Stimulated activated naive CD4-positive, alpha-beta T cell (primary cell): ENCODE results near the gene TJP3.

Experiments
- DNase-seq, 6 experiments: peaks; one replicate each; lab custom pipeline; 2025; lab: John Stamatoyannopoulos, UW

TJP3 gene

DNA sequence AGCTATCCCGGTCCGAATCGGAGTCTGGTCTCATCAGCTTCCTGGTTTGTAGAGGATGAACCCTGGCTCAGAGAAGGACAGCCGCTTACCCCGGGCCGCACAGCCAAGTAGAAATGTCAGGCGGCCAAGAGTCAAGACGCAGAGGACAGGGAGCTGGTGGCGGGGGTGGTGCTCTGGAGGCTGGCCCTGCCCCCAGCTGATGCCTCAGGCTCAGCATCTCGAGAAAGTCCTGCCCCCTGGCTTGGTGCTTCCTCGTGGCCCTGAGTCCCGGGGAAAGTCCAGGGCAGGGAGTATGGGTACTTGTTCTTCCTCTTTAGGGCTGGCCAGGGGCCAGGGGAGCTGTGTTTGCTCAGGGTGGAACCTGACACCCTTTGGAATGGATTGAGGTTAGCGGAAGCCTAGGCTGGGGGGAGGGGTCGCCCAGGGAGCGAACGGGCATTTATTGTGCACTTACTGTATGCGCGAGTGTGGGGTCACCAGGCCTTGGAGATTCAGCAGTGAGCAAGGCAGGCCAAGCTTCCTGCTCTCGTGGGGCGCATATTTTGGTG, 2.2 kb downstream of the TJP3 start:
- DNase-seq: no peak

- no peak for DNase-seq
Measured at GRCh38 chr19:3712663-3713611, 4.8 kb downstream of the TJP3 start.

DNA sequence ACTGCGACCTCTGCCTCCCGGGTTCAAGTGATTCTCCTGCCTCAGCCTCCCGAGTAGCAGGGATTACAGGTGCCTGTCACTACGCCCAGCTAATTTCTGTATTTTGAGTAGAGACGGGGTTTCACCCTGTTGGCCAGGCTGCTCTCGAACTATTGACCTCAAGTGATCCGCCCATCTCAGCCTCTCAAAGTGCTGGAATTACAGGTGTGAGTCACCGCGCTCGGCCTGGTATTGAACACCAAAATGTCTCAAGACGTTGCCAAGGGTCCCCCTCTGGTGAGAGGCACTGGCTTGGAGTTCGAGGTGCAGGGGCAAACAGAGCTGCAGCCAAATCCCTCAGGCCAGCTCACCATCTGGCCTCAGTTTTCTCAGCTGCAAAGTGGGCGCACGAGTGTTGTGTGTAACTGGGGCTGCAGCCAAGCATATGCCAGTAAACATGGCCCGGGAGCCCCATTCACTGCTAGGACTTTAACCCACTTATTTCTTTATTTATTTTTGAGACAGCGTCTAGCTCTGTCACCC, 8.0 kb downstream of the TJP3 start:
- DNase-seq: no peak

- no peak for DNase-seq
Measured at GRCh38 chr19:3719868-3720267, 11.7 kb downstream of the TJP3 start.

DNA sequence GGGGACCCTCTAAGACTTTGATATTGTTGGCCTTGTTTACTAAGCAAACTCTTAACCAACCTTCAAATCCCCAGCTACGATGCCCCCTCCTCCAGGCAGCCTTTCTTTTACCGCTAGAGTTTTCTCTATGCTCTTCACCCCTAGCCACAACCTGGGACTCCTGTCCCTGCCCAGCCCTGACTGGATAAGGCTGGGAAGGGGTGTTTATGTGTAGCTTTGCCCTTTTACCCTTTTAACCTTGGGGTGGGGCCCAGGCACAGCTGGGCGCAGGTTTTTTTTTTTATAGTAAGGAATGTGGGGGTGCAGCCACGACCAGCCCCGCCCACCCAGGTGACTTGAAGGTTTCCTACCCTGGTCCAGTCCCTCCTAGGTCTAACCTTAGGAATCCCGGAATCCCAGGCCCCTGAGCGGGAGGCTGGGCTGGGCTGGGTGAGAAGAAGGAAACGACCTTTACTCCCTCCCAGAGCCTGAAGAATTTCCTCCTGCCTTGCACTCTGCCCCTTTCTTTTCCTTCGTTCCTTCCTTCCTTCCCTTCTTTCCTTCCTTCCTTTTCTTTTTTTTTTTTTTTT, 12.2 kb downstream of the TJP3 start:
- no peak for DNase-seq

GRCh38 chr19:3721131-3721886, 13.1 kb downstream of the TJP3 start:
- DNase-seq: peak; percentile 74 to 86 (median 80)

DNA sequence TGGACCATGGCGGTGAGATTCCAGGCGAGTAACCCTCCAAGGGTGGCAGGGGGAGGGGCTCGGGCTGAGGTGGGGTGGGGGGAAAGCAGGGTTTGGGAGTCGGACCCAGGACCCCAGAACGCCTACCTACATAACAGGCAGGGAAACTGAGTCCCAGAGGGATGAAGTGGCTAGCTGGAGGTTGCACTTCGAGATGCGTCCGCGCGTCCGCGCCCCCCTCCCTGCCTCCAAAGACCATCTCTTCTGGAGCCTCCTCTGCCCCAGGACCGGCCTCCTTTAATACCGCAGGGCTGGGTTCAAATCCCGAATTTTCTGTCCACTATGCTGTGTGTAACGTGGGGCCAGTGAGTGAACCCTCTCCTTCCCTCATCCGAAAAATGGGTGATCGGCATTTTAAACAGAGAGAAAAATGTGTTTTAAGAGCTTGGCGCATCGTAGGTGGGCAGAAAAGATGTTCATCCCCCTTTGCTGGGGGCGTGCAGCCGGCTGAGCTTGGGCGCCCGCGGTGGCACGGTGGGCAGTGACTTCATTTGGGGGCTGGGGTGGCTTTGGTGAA, 13.8 kb downstream of the TJP3 start:
- no peak for DNase-seq

GRCh38 chr19:3722443-3723109, 14.4 kb downstream of the TJP3 start:
- no peak for DNase-seq

- DNase-seq: no peak
Measured at GRCh38 chr19:3723110-3723488, 14.9 kb downstream of the TJP3 start.

DNA sequence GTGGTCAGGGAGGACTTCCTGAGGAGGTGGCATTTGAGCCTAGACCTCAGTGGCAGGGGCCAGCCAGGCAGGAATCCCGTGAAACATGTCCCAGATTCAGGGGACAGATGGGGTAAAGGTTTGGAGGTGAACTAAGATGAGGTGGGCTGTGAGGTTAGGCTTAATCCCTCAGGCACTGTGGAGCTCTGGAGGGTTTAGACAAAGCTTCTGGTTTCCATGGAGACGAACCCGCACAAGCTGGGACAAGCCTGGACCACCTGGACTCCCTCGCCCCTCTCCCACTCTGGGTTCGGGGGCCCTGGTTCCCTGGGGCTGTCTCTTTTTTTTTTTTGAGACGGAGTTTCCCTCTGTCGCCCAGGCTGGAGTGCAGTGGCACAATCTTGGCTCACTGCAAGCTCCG, 15.7 kb downstream of the TJP3 start:
- no peak for DNase-seq

GRCh38 chr19:3725121-3725520, 16.9 kb downstream of the TJP3 start:
- DNase-seq: no peak

- no peak for DNase-seq
Measured at GRCh38 chr19:3725640-3726310, 17.6 kb downstream of the TJP3 start.

GRCh38 chr19:3730457-3730958, 22.3 kb downstream of the TJP3 start:
- DNase-seq: no peak

DNA sequence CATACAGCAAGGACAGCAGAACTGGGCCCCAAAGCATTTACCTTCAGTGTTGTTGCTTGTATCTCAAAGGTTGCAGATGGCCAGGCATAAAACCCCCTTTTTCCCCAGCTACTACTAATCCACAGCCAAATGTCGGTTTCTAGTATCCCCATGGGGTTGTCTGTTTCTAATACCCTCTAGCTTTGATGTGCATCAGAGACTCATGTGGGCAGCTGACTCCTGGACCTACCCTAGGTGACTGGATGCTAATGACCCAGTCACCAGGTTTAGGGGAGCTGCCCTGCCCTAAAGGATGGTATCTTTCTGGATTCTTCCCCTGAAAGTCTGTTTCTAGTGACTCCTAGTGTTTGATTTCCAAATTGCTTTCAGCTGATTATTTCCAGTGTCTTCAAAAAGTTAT, 23.9 kb downstream of the TJP3 start:
- no peak for DNase-seq

DNA sequence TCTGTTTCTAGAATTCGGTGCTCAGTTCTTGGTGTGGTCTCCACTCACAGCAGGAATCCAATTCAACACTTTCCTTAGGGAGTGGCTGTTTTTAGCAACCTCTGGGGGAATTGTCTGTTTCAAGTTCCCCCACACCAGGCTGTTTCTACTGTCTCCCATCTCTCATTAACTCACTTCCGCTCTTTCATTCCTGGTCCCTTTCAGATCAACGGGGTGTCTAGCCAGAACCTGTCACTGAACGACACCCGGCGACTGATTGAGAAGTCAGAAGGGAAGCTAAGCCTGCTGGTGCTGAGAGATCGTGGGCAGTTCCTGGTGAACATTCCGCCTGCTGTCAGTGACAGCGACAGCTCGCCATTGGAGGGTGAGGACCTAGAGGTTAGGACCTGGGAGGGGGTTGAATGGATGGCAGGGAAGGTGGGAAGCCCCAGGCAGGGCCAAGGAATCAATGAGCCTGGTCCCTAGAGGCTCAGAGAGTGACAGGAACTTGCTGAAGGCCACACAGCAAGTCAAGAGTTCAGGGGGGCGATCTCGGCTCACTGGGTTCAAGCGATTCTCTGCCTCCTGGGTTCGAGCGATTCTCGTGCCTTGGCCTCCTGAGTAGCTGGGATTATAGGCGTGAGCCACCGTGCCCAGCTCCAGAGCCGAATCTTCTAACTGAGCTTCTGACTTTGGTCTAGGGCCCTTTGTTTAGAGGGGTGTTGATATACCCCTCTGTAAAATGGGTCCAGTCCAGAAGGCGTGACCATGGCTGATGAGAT, 25.5 kb downstream of the TJP3 start:
- no peak for DNase-seq

DNA sequence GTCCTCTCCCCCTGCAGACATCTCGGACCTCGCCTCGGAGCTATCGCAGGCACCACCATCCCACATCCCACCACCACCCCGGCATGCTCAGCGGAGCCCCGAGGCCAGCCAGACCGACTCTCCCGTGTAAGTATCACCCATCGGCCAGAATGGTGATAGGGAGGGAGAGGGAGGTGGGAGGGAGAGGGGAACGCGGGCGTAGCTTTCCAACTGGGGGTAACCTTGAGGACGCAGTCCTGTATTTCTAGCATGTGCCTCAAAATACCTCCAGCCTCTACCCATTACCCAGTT, 26.1 kb downstream of the TJP3 start:
- DNase-seq: no peak

- no peak for DNase-seq
Measured at GRCh38 chr19:3736106-3736724, 28.0 kb downstream of the TJP3 start.

DNA sequence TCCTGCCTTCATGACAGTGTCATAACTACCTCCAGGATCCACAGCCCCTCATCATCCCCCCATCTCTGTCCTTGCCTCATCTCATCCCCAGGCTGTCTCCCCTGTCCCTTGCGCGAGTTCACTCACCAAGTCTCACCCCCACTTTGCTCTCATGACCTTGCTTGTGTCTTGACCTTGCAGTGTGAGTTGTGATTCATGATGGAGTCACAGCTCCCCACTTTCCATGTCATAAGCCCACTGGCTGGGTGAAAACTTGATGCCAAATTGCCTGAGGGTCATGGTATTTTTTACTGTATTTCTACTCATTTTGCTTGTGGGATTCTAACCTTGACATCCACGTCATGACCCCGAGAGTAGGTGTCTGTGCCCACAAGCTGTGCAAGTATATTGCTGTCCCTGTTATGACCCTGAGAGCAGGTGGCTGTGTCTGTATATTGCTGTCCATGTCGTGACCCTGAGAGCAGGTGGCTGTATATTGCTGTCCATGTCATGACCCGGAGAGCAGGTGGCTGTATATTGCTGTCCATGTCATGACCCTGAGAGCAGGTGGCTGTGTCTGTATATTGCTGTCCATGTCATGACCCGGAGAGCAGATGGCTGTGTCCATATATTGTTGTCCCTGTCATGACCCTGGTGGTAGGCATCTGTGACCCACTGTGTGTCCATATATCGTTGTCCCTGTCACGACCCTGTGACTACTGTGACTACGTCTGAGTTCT, 29.5 kb downstream of the TJP3 start:
- no peak for DNase-seq
